SIG-M5 treated with dmso at 0.1 percent for 504 hours (cell line): ENCODE data around the gene FAAP20.

Experiments
- DNase-seq: peaks from one replicate; lab custom pipeline; 2025; ENCODE audit not compliant: unreplicated experiment; lab: John Stamatoyannopoulos, UW

FAAP20 gene

DNA sequence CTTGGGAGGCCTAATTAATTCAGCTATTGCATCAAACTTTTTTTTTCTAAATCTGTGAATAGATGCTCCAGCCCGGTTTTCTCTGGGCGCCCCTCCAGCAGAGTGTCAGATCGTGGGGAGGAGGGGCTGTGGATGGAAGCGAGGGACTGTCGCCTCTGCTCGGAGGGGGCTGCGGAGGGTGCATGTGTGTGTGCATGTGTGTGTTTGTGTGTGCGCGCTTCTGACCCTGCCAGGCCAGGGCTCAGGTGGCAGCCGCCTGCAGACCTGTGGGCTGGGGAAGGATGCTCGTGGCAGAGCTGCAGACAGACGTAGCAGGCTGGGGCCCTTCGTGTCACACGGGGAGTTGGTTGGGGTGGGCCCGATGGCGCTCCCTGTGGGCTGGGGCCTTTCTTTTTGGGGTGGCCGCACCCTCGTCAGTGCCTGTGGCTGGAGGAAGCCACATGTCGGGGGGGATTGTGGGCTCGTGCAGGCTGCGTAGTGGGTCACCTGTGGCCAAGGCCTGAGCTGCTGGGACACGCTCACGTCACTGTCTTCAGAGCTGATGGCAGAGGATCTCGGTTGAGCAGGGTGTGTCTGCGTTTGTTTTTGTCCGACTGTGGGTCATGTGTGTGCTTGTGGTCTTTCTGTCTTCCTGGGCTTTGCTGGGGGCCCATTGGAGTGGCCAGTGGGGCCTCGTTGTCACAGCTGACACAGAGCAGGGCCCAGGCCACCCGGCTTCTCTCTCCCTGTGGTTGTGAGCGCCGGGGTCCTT lies 36.4 kb upstream of the FAAP20 start:
- DNase-seq = no peak

DNA sequence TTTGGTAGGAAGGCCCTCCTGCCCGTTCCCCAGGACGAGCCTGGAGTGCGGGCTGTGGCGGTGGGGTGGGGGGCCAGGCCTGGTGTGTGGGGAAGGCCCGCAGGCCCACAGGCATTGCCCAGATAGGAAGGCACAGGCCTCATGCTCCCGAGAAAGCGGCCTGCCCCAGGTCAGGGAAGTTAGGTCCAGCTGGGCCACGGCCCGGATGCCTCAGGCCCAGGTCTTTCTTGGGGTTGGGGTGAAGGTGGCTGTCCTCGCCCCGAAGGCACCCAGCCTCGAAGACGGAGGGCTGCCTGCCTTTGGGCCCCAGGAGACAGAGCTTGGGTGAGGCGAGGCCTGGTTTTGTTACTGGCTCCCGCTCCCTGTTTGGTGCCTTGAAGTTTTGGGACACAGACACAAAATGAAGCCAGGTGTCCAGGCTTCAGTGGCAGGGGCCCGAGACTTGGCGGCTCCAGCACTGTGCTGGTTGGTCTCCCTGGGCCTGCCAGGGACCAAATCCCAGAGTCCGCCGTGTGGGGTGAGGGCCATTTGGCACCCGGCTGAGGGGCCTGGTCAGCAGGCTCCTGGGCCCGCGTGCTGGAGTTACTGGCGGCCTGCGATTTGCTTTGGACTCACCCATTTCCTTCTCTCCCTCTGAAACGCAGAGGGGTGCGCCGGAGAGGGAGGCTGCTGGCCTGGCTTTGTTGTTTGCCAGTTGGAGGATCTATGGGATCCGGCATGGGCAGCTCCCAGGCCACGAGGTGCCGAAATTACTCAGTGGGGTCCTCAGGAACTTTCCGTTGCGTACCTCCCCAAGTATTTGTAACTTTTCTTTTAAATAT lies 35.5 kb upstream of the FAAP20 start:
- DNase-seq = peak; percentile 11

DNA sequence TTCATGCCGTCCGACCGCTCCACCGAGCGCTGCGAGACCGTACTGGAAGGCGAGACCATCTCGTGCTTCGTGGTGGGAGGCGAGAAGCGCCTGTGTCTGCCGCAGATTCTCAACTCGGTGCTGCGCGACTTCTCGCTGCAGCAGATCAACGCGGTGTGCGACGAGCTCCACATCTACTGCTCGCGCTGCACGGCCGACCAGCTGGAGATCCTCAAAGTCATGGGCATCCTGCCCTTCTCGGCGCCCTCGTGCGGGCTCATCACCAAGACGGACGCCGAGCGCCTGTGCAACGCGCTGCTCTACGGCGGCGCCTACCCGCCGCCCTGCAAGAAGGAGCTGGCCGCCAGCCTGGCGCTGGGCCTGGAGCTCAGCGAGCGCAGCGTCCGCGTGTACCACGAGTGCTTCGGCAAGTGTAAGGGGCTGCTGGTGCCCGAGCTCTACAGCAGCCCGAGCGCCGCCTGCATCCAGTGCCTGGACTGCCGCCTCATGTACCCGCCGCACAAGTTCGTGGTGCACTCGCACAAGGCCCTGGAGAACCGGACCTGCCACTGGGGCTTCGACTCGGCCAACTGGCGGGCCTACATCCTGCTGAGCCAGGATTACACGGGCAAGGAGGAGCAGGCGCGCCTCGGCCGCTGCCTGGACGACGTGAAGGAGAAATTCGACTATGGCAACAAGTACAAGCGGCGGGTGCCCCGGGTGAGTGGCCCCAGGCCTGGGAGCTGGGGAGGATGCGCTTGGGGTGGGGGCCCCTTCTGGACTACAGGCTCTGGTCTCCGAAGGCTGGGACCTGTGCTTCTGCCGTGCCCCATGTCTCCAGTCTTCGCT lies 34.7 kb upstream of the FAAP20 start:
- no peak for DNase-seq

DNA sequence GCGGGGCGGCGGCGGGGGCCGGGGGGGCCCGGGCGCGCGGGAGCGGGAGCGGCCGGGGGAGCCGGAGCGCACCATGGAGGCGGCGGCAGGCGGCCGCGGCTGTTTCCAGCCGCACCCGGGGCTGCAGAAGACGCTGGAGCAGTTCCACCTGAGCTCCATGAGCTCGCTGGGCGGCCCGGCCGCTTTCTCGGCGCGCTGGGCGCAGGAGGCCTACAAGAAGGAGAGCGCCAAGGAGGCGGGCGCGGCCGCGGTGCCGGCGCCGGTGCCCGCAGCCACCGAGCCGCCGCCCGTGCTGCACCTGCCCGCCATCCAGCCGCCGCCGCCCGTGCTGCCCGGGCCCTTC lies 34.1 kb upstream of the FAAP20 start:
- no peak for DNase-seq

DNA sequence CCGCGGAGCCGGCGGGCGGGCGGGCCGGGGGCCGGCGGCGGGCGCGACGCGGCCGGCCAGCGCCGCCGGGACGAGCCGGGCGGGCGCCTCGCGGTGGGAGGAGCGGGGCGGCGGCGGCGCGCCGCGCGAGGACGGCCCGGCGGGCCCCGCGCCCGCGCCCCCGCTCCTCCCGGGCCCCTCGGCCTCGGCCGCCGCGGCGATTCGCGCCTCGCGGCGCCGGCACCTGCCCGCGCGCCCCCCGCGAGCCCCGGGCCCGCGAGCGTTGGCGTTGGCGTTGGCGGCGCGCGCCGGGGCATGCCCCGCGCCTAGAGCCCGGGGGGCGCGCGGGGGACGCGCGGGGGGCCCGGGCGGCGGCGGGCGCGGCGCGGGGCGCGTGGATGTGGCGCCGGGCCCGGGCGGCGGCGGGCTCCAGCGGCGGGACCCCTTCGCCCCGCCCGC lies 33.6 kb upstream of the FAAP20 start, which contains the start of gene SKI:
SKI (plus strand) TSS at position 163 of the 438 bp plus-strand sequence. CDS start 448 bp downstream, outside the sequence.
- no peak for DNase-seq

DNA sequence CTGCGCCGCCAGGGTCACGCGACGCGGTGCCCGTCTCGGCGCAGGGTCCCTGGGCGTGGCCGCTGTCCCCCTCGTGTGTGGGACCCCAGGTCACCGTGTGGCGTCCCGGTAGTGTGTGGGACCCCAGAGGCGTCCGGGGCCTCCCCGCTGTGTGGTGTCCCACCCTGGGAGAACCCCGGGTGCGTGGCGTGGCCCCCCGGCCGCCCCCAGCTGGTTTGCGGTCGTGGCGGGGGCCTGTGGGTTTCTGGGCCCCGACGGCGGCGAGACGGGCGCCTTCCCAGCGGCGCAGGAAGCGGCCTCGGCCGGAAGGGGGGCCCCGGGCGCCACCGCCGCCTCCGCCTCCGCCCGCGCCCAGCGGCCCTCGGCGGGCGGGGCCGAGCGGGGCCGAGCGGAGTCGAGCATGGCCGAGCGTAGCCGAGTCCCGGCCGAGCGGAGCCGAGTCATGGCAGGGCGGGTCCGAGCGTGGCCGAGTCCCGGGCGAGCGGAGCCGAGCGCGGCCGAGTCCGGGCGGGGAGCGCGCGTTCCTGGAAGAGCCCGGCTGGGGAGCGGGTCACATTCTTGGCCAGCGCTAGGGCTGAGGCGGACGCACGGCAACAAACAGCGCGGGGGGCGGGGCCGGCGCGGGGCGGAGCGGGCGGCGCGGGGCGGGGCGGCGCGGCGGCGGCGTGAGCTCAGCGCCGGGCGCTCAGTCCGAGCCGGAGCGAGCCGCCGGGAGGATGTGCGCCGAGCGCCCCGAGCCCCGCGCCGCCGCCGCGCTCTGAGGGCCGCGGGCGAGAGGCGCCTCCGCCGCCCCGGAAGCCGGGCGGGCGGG lies 33.0 kb upstream of the FAAP20 start:
- peak; percentile 91 for DNase-seq

DNA sequence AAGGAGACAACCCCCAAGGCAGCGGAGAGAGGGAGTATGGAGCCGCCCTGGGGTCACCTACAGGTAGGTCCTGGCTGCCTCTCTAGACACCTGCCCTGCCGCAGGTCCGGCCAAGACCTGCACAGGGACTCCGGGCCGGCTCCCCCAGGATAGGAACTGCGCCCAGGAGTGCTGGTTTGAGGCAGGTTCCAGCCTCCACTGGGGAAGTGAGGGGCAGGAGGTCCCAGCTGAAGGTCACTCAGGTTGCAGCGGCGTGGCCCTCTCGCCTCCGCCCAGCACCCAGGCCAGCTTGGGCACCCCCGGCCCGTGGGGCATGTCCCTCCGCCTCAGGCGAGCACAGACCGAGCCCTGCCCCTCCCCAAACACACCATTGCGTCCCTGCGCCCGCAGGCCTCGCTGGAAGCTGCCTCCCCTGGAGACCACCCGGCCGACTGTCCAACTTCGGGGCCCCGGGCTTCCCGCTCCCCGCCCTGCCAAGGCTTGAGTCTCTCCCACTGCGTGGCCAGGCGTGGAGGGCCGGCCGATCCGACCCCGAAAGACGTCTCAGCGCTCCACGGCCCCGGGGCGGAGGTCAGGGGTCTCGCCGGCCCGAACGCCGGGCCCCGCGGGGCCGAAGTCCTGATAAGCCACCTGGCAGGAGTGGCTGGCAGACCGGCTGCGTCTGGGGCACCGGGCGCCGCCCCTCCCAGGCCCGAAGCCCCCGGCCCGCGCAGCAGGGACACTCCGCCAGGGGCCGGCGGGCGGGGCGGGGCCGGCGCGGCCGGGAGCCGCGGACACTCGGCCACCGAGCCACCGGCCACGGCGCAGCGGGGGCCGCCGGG lies 32.2 kb upstream of the FAAP20 start:
- DNase-seq = no peak

DNA sequence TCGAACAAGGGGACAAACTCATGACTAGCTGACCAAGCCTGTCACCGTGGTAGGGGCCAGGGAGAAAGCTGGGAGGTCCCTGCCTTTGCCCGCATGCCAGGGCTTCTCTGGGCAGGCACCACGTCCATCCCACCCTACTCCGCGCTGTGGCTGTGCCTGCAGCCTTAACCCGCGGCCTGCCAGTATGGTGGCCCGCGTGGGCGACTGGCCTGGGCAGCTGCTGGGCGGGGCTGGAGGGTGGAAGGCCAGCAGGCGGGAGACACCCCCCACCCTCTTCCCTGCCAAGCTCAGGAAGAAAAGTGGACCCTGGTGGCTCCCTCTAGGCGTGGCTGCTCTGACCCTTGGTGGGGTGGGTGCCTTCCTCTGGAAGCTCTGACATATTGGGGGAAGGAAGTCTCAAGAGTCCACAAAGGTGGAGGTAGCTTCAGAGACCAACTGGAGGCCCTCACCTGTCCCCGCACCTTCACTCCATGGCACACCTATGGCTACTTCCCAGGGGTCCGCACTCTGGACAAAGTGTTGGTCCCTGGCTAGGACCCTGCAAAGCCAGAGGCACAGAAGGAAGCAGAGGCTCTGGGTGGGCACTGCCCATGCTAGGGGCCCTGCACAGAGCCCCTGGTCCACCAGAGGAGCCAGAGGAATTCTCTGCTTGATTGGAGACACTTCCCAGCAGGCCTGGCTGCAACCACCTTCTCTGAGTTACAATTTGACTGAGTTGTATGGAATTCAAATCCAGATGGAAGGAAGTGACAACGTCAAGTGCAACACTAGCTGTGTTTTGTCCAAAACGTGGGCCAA lies 30.3 kb upstream of the FAAP20 start:
- DNase-seq = no peak

DNA sequence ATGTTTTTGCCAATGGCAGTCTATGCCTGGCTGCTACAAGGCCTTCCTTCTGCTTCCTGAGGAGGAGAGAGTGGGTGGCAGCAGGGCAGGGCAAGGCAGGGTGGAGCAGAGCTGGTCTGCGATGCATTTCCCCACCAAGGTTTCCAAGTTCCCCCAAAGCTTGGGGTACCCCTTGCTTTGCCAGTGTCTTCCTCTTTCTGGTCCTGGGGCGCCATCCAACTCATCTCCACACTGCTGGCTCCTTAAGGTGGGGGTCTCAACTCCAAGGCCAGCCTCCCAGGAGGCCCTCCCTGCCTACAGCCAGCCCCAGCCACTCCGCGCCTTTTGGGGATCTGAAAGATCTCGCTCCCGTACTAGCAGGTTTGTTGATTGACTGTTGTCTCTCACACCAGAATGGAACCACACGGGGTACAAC lies 29.6 kb upstream of the FAAP20 start:
- no peak for DNase-seq

DNA sequence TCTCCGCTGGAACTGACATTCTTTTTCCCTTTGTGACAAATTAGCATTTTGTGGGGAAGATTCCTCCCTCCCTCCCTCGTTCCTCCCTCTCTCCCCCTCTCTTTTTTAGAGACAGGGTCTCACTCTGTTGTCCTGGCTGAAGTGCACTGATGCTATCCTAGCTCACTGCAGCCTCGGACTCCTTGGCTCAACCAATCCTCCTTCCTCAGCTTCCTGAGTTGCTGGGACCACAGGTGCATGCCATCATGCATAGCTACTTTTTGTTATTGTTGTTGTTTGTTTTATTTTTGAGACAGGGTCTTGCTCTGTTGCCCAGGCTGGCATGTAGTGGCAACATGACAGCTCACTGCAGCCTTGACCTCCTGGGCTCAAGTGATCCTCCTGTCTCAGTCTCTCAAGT lies 26.7 kb upstream of the FAAP20 start:
- DNase-seq = no peak

DNA sequence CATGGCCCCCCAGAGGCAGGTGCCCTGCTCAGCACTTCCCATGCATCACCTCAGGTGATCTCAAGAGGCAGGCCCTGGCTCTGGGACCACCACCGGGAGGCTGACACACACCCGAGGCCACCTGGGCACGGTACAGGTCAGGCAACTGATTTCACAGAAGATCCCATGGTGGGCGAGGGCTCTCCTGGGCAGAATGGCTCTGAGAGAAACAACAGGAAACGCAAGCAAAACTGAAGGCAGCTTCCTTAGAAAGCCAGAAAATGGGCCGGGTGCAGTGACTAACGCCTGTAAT lies 22.1 kb upstream of the FAAP20 start:
- DNase-seq = no peak

DNA sequence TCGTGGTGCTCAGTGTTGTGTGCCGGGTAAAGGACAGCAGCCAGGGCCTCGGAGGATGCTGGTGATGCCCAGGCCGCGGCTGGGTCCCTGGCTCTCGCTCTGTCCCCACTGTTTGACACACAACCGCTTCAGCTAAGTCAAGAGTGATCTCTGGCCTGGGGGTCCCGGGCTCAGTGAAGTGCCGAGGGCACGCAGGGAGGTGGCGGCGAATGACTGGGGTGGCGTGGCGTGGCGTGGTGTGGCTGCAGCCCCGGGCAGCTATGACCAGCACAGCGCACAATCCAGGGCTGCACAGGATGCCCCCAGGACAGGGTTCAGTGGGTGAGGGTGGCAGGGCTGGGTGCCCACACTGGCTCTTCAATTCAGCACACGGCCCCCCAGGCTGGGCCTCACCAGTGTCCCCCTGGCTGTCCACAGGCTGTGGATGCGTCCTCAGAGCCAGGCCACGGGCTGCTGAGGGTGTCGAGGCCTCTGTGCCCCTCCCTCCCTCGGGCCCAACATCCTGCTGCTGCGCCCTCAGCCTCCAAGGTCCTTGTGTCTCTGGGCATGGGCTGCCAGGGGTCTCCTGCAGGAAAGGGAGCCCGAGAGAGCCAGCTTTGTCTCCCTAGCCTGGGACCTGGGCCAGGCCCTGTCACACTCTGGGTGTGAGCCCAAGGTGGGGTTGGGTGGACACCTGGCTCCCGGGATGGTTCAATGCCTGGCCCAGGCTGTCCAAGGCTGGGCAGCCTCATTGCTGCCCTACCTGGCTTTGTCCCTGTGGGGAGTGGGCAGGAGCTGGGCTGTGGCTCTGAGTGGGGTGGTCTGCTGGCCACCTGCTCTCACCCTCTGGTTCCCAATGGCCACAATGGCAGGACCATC lies 21.6 kb upstream of the FAAP20 start:
- no peak for DNase-seq

DNA sequence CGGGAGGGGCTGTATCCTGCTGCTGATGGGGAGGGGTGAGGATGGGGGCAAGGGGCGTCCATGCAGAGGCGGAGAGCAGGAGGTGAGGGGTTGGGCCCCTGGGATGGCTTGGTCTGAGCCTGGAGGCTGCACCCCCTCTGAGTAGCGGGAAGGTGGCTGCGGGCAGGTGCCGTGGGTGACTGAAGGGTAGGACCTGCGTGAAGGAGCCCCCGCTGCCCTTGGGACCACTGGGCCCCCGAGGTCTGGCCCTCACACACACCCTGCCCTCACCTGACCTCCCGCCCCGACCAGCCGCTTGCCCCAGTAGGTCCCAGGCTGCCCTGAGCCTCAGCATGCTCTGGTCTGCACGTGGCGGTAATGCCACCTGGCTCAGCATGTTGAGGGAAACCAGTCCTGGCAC lies 20.8 kb upstream of the FAAP20 start:
- no peak for DNase-seq

DNA sequence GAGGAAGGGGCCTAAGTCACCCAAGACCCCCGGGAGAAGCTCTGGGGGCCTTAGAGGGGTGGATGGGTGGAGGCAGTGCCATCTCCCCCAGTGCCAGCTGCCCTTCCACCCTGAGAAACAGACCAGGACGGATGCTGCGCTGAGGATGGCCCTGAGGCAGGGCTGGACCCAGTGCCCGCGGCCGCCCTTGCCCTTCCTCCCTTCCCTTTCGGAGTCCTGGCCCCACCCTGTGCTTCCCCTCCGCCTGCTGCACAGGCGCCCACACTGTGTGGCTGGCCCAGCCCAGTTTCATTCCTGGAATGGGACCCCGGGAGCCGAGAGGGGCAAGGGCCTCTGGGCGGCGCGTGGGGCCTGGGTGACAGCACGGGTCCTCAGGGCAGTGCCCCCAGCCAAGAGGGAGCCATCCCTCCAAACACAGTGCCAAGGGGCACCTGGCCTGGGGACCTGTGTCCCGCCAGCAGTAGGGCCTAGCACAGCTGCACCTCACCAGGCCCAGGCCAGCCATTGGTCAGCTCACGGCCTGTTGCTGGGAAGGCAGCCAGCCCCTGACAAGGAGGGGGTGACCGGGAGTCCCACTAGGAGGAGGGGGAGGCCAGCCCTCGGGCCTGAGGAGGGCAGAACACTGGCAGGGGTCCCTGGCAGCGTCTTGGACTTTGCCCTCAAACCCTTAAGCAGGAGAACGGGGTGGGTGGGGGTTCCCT lies 20.1 kb upstream of the FAAP20 start:
- no peak for DNase-seq

DNA sequence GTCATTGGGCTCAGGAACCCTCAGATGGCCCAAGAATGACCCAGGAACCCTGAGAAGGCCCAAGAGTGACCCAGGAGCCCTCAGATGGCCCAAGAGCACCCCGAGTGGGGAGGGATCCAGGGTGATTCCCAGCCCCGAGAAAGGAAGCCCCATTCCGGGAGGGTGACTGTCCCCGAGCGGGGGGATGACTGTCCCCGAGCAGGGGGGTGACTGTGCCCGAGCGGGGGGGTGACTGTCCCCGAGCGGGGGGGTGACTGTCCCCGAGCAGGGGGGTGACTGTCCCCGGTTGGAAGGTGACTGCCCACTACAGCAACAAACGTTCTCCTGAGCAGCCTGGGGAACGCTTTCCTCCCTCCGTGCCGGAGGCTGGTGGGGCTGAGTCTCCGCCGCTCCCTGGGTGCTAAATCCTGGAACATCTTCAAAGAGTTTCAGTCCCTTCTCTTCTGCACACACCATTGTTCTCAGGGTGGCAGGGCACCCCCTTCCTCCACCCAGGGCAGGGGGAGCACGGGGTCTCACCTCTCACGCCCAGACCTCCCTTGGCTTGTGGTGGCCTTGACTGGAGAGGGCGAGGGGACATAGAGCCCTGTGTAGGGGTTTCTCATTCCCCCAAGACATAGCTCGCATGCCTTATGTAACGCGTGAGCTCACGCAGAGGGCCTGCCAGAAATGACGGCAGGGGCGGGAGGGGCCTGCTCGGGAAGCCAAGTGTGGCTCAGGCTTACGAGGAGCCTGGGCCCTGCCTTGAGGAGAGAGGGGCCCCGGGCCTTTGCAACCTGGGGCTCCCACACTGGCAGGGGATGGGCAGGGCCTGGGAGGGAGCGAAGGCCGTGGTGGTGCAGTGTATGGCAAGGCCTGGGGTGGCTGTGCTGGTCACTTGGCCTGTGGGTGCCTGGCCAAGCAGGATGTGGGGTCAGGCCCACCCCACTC lies 19.3 kb upstream of the FAAP20 start:
- DNase-seq = no peak
